Retinal pigment epithelial cell (primary cell): Measurements from ENCODE around the gene SORCS2.

ENCODE experiments used
- DNase-seq: peaks from one replicate; pipeline ENCODE4 v3.0.0-alpha.2; 2010; ENCODE audit warnings: low read depth
- H3K4me3 ChIP-seq: 2 replicates; pipeline ENCODE4 v1.5.1; 2011; ENCODE audit warnings: mild to moderate bottlenecking, low read length, control low read depth, moderate library complexity
- TF ChIP-seq, protein P1 (sequence below): conservative IDR thresholded peaks from 2 replicates; pipeline ENCODE4 v1.5.1; 2011; ENCODE audit warnings: low read depth, low read length, control low read depth, inconsistent platforms

SORCS2 gene

DNA sequence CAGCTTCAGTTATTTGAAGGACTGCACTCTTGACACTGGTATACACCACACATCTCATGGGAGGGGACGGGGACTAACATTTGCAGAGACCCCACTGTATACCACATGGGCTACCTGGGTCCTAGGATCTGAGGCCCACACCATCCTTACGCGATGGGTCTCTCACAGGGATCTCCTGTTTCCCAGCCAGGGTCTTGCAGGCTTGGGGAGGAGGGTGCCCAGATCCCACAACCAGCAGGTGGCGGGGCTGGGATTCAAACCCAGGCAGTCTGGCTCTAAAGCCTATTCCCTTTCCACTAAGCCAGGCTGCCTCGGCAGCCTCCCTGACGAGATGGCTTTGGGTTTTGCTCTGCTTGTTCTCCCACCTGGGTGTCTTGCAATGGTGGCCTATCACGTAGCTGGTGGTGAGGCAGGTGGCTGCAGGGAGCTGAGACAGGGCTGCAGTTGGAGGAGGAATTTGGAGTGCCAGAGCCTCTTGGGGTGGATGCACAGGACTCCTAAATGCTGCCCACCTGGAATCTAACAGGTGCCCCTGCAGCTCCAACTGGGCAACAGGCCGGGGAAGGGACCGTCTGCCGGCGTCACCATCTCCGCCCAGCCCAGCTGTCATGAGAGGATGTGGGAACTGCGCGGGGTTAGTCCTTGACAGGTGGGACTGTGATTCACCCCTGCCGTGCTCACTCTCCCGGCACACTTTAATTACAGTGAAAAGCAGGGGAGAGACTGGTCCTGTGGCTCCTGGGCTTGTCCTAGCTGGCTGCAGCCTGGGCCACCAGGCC, 131.7 kb downstream of the SORCS2 start:
- TF ChIP-seq, protein P1, sequence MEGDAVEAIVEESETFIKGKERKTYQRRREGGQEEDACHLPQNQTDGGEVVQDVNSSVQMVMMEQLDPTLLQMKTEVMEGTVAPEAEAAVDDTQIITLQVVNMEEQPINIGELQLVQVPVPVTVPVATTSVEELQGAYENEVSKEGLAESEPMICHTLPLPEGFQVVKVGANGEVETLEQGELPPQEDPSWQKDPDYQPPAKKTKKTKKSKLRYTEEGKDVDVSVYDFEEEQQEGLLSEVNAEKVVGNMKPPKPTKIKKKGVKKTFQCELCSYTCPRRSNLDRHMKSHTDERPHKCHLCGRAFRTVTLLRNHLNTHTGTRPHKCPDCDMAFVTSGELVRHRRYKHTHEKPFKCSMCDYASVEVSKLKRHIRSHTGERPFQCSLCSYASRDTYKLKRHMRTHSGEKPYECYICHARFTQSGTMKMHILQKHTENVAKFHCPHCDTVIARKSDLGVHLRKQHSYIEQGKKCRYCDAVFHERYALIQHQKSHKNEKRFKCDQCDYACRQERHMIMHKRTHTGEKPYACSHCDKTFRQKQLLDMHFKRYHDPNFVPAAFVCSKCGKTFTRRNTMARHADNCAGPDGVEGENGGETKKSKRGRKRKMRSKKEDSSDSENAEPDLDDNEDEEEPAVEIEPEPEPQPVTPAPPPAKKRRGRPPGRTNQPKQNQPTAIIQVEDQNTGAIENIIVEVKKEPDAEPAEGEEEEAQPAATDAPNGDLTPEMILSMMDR = no peak
- DNase-seq = no peak
- H3K4me3 ChIP-seq = no peak overlapping the region

- TF ChIP-seq, protein P1 = no peak
- DNase-seq = no peak
- no peak overlapping the region for H3K4me3 ChIP-seq
Measured at GRCh38 chr4:7324651-7325121, 132.3 kb downstream of the SORCS2 start.

DNA sequence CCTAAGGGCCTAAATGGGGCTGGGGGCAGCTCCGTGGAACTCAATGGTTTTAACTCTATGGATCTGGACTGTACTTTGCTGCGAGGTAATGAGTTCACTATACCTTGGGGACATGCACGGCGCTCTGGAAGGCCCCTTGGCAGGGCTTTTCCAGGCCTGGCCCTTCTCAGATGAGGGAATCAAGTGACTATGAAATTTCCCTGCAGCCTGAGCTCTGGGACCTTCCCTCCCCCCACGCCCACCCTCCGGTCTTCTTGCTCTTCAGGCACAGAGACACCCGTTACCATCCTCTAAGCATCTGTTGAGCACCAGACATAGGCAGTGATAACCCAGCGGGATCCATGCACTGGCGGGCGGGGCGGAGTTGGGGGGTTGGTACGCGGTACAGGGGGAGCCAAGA, 133.2 kb downstream of the SORCS2 start:
- H3K4me3 ChIP-seq = no peak overlapping the region
- no peak for DNase-seq
- TF ChIP-seq, protein P1 = no peak

- TF ChIP-seq, protein P1 = no peak
- no peak for DNase-seq
- H3K4me3 ChIP-seq = no peak overlapping the region
Measured at GRCh38 chr4:7326306-7326692, 134.0 kb downstream of the SORCS2 start.

DNA sequence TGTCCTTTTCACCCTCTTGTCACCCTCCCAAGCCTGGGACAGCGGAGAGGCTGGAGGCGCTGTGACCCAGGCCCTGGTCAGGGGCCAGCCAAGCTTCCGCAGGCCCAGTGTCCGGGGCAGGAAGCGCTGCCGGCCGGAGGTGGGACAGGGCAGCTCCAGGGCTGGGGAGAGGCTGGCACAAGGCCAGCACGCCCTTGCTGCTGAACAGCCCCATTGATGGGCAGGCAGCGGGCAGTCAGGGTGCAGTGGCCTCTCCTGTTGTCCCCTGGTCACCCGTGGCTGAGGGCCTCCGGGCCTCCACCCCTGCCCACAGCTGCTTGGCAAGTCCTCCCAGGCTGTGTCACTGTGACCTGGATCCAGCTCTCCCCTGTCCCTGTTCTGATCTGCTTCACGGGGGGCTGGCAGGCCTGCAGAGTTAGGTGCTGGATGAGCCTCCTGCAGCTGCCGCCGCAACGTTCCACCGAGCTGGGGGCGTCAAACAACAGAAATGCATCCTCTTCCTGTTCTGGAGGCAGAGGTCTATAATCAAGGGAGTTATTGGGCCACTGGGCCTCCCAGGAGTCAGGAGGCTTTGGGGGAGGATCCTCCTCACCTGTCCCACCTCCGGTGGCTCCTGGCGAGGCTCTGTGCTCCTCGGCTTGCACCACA, 134.5 kb downstream of the SORCS2 start:
- H3K4me3 ChIP-seq = no peak overlapping the region
- TF ChIP-seq, protein P1 = no peak
- no peak for DNase-seq

DNA sequence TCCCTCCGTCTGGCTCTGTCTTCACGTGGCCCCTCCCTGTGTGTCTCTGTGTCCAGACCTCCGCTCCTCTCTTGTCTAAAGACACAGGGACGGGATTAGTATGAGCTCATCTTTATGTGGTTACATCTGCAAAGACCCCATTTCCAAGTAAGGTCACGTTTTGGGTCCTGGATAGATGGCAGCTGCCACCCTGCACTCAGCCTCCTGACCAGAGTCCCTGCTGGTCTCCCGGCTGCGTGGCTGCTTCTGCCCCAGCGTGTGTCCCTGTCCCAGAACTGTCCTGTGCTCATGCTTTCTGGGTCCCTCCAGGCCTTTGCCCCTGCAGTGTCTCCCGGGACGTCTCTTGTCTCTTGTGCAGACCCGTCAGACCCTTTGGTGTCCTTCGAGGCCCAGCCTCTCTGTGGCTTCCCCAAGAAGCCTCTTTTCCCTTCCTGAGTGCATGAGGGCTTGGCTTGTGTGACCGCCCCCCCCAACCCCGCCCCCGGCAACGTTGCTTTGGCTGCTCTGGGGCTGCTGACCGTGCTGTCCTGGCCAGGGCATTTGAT, 135.1 kb downstream of the SORCS2 start:
- no peak for DNase-seq
- TF ChIP-seq, protein P1 = no peak
- no peak overlapping the region for H3K4me3 ChIP-seq
